Stimulated activated CD4-positive, alpha-beta T cell treated with anti-CD3 and anti-CD28 coated beads, TNF-alpha, amount 100 ng/mL, for 48 hours (primary cell): ENCODE results near the gene ARHGAP26.

ENCODE experiments used
- DNase-seq, 3 donors: peaks; one replicate each; pipeline ENCODE4 v3.0.0-alpha.2; 2020; ENCODE audit warnings: low read depth in 3 of 3

The ARHGAP26 gene

GRCh38 chr5:142784401-142784955, 14.3 kb downstream of the ARHGAP26 start:
- DNase-seq = no peak

GRCh38 chr5:142785206-142785605, 15.0 kb downstream of the ARHGAP26 start:
- DNase-seq = no peak

GRCh38 chr5:142789206-142789605, 19.0 kb downstream of the ARHGAP26 start:
- DNase-seq = no peak

- DNase-seq = no peak
These were observed 22.1 kb downstream of the ARHGAP26 start for GRCh38 chr5:142792012-142792864.

- no peak for DNase-seq
These were observed 22.7 kb downstream of the ARHGAP26 start for GRCh38 chr5:142792865-142793232.

GRCh38 chr5:142794537-142794936, 24.4 kb downstream of the ARHGAP26 start:
- DNase-seq = no peak

- no peak for DNase-seq
These were observed 25.1 kb downstream of the ARHGAP26 start for GRCh38 chr5:142795251-142795650.

- DNase-seq = no peak
These were observed 26.4 kb downstream of the ARHGAP26 start for GRCh38 chr5:142796492-142797109.

- DNase-seq = no peak
These were observed 27.2 kb downstream of the ARHGAP26 start for GRCh38 chr5:142797420-142797819.

- no peak for DNase-seq
These were observed 28.1 kb downstream of the ARHGAP26 start for GRCh38 chr5:142798099-142798770.

GRCh38 chr5:142800776-142801494, 30.8 kb downstream of the ARHGAP26 start:
- DNase-seq = peak in 1 of 3 donors; percentile 43

GRCh38 chr5:142801495-142801871, 31.3 kb downstream of the ARHGAP26 start:
- no peak for DNase-seq

GRCh38 chr5:142803428-142804125, 33.4 kb downstream of the ARHGAP26 start:
- no peak for DNase-seq

- no peak for DNase-seq
These were observed 35.2 kb downstream of the ARHGAP26 start for GRCh38 chr5:142805339-142805738.

- DNase-seq = no peak
These were observed 36.7 kb downstream of the ARHGAP26 start for GRCh38 chr5:142806841-142807267.

GRCh38 chr5:142807372-142807911, 37.3 kb downstream of the ARHGAP26 start:
- DNase-seq = no peak

- no peak for DNase-seq
These were observed 38.9 kb downstream of the ARHGAP26 start for GRCh38 chr5:142808878-142809598.

- DNase-seq = no peak
These were observed 39.9 kb downstream of the ARHGAP26 start for GRCh38 chr5:142810081-142810480.

- DNase-seq = no peak
These were observed 40.6 kb downstream of the ARHGAP26 start for GRCh38 chr5:142810743-142811290.
